PC-3 (cell line): Measurements from ENCODE around the gene HOXC4. TPM values are rescaled to one million over a fixed set of nuclear protein-coding genes. Genes with fewer than 3 reads are reported as not detected.
"Not testable (repeated sequence)": the region's sequence is repeated elsewhere in the genome, so short reads cannot be mapped to it uniquely, and the experiment has no call there.

ENCODE experiments used
- ATAC-seq: fragments of 200-7000 bp; cut with Tn5 transposase; 2 replicates; pipeline ENCODE4 v1.9.1; 2020; ENCODE audit warnings: mild to moderate bottlenecking, moderate library complexity
- BruUV-seq: library from RNA; stranded (reverse); fragments of 400-500 nt; replicated peaks from 2 replicates; lab custom pipeline; 2021; lab: Mats Ljungman, UMichigan
- CTCF ChIA-PET: fragments of 300-600 bp; sonication (Branson Sonifier 250); formaldehyde crosslinking; loops from one replicate; lab custom pipeline; 2022; ENCODE audit warnings: antibody characterized with exemption; lab: Charles Lee
- POLR2A ChIA-PET: fragments of 300-600 bp; sonication (Branson Sonifier 250); formaldehyde crosslinking; loops from one replicate; lab custom pipeline; 2022; ENCODE audit warnings: antibody characterized with exemption; ENCODE audit not compliant: unreplicated experiment; lab: Charles Lee
- DNase-seq: peaks from one replicate; pipeline ENCODE4 v3.0.0-alpha.2; 2015
- H2AFZ ChIP-seq: fragments of 300-600 bp; sonication (generic); 2 replicates; pipeline ENCODE4 v1.6.0; 2016; ENCODE audit warnings: antibody characterized with exemption, low read length
- H3F3A ChIP-seq: fragments of 300-600 bp; sonication (generic); one replicate; pipeline ENCODE4 v1.6.0; 2017; ENCODE audit warnings: antibody characterized with exemption, low read length, control low read depth, mild to moderate bottlenecking; ENCODE audit not compliant: unreplicated experiment
- H3K27ac ChIP-seq: fragments of 300-600 bp; sonication (generic); 2 replicates; pipeline ENCODE4 v1.5.1; 2016; ENCODE audit warnings: mild to moderate bottlenecking, low read length
- H3K27me3 ChIP-seq: fragments of 300-600 bp; sonication (generic); 2 replicates; pipeline ENCODE4 v1.6.1; 2016; ENCODE audit warnings: low read length, mixed read lengths
- H3K36me3 ChIP-seq: fragments of 300-600 bp; sonication (generic); 2 replicates; pipeline ENCODE4 v1.6.1; 2016; ENCODE audit warnings: low read depth, mixed run types, low read length, mixed read lengths
- H3K4me1 ChIP-seq: fragments of 300-600 bp; sonication (generic); 2 replicates; pipeline ENCODE4 v1.5.1; 2016; ENCODE audit warnings: low read length; ENCODE audit not compliant: insufficient read depth
- H3K4me2 ChIP-seq: fragments of 300-600 bp; sonication (generic); 2 replicates; pipeline ENCODE4 v1.6.0; 2016; ENCODE audit warnings: low read length
- H3K4me3 ChIP-seq: fragments of 300-600 bp; sonication (generic); 2 replicates; pipeline ENCODE4 v1.5.1; 2016; ENCODE audit warnings: mild to moderate bottlenecking, low read length, mixed read lengths
- H3K79me2 ChIP-seq: fragments of 300-600 bp; sonication (generic); 2 replicates; pipeline ENCODE4 v1.6.1; 2017; ENCODE audit warnings: low read length, mixed read lengths
- H3K9ac ChIP-seq: fragments of 300-600 bp; sonication (generic); 2 replicates; pipeline ENCODE4 v1.6.0; 2016; ENCODE audit warnings: mild to moderate bottlenecking, low read length
- H3K9me2 ChIP-seq: fragments of 300-600 bp; sonication (generic); replicated peaks from 2 replicates; pipeline ENCODE4 v1.6.1; 2016; ENCODE audit warnings: mixed run types, low read length, mixed read lengths
- H3K9me3 ChIP-seq: fragments of 300-600 bp; sonication (generic); 2 replicates; pipeline ENCODE4 v1.6.1; 2016; ENCODE audit warnings: low read length, mixed read lengths
- H4K20me1 ChIP-seq: fragments of 300-600 bp; sonication (generic); 2 replicates; pipeline ENCODE4 v1.6.1; 2016; ENCODE audit warnings: low read length, mixed read lengths
- EZH2 ChIP-seq: fragments of 300-600 bp; sonication (generic); IDR thresholded peaks from one replicate; pipeline ENCODE4 v1.6.1; 2017; ENCODE audit warnings: antibody characterized with exemption, mild to moderate bottlenecking, low read length; ENCODE audit not compliant: unreplicated experiment
- EZH2phosphoT487 ChIP-seq: fragments of 300-600 bp; sonication (generic); IDR thresholded peaks from 2 replicates; pipeline ENCODE4 v1.6.1; 2018; ENCODE audit warnings: mild to moderate bottlenecking, antibody characterized with exemption, low read length, borderline replicate concordance
- intact Hi-C: fragments of 100-400 bp; cut with micrococcal nuclease; formaldehyde crosslinking; loops from 2 replicates; pipeline ENCODE4 v1.9.0; 2023
- total RNA-seq: library from RNA; depleted of rRNA; stranded (reverse); fragments of >200 nt; gene quantifications from 2 replicates; pipeline ENCODE4 v1.2.3, GENCODE V29; 2014
- TF ChIP-seq, protein P1 (sequence below): fragments of 300-600 bp; sonication (generic); conservative IDR thresholded peaks from 2 replicates; pipeline ENCODE4 v1.5.1; 2017; ENCODE audit warnings: antibody characterized with exemption, low read depth, mild to moderate bottlenecking, low read length

The HOXC4 gene
- total RNA-seq, 1 experiment from 2014 or later = 1.8 TPM

DNA sequence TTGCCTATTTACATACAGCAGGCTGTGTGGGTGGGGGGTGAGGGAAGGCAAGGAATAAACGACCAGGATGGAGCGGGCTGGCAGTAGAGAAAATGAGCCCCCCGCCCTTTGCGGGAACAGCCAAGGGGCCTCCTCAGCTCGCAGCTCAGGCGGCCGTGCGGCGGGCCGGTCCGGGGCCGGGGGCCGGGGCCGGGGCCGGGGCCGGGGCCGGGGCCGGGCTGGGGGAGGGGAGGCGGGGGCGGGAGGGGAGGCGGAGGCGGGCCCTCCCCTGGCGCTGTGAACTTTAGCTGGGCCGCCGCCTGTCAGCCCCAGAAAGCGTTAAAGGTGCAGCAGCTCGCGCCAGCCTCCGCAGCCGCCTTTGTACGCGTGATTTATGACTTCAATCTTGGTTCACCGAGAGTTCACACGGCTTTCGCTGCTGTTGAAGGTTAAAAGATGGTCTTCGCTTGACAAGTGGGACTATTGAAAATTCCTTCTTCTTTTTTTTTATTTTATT, 28.8 kb downstream of the HOXC4 start:
- Histone ChIP-seq H4K20me1 (no peaks in the 10 kb centered on the region), H3K27me3 (no peaks in the 10 kb centered on the region; the same call in 1 of the 2 replicates), H3K4me1 (no peaks in the 10 kb centered on the region), H2AFZ (no peak overlapping the region), H3K79me2 (no peaks in the 10 kb centered on the region), H3K4me2 (no peak overlapping the region), H3K9me3 (no peaks in the 10 kb centered on the region), H3F3A (no peaks in the 10 kb centered on the region), H3K9me2 (no peaks in the 10 kb centered on the region), H3K4me3 (no peak overlapping the region), H3K9ac (no peak overlapping the region), H3K36me3 (no peaks in the 10 kb centered on the region), H3K27ac (no peak overlapping the region)
- TF ChIP-seq EZH2phosphoT487 = no peak
- TF ChIP-seq, protein P1, sequence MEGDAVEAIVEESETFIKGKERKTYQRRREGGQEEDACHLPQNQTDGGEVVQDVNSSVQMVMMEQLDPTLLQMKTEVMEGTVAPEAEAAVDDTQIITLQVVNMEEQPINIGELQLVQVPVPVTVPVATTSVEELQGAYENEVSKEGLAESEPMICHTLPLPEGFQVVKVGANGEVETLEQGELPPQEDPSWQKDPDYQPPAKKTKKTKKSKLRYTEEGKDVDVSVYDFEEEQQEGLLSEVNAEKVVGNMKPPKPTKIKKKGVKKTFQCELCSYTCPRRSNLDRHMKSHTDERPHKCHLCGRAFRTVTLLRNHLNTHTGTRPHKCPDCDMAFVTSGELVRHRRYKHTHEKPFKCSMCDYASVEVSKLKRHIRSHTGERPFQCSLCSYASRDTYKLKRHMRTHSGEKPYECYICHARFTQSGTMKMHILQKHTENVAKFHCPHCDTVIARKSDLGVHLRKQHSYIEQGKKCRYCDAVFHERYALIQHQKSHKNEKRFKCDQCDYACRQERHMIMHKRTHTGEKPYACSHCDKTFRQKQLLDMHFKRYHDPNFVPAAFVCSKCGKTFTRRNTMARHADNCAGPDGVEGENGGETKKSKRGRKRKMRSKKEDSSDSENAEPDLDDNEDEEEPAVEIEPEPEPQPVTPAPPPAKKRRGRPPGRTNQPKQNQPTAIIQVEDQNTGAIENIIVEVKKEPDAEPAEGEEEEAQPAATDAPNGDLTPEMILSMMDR = no peak
- no peak for TF ChIP-seq EZH2
- ChIA-PET CTCF (no interaction called here), POLR2A (no interaction called here)
- intact Hi-C loops = no loop called here
- DNase-seq (no peak), ATAC-seq (no peak)
- no TSS peak for BruUV-seq

DNA sequence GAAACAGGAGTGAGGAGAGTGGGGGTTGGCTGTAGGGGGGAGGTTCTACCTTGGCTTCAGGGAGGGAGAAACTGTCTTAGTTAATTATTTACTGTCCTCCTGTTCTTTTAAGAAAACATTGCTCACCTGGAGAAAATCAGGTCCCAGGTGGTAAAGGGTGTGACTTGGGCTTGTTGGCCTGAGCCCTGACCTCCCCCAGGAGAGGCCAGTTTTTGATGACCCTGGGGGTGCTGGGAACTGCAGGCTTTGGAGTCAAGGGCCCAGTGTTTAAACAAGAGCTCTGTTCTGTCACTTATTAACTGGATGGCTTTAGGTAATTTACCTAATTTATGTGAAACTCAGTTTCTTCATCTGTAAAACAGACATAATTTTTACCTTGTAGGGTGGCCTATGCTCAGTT, 34.4 kb downstream of the HOXC4 start:
- H3K27me3 ChIP-seq, intact Hi-C loops, BruUV-seq, POLR2A ChIA-PET, ATAC-seq, H3K4me1 ChIP-seq, H3K27ac ChIP-seq, H3K9ac ChIP-seq, CTCF ChIA-PET, H3K36me3 ChIP-seq, H4K20me1 ChIP-seq, H3K4me2 ChIP-seq, H3K9me3 ChIP-seq, H2AFZ ChIP-seq, H3K4me3 ChIP-seq, H3K9me2 ChIP-seq, H3F3A ChIP-seq, H3K79me2 ChIP-seq, DNase-seq: not testable (repeated sequence)

DNA sequence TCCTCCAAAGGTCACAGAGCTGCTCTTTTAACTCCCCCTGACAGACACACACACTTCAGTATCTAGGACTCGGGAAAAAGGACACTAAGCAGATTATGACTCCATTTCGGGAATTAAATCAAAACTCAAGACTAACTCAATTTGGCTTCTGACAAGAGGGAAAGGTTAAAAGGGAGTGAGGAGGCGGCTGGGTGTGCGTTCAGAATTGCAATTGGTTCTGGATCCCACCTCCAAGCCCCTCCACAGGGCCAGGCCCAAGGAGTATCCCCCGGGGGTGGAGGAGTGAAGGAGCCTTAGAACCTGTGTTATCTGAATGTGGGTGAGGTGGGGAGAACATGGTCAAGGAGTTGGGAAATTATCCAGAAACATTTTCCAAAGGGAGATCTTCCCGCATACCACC, 35.8 kb downstream of the HOXC4 start:
- H3K9me3 ChIP-seq, BruUV-seq, H4K20me1 ChIP-seq, H3K4me1 ChIP-seq, H3K79me2 ChIP-seq, H2AFZ ChIP-seq, H3K27ac ChIP-seq, POLR2A ChIA-PET, H3K9me2 ChIP-seq, H3K27me3 ChIP-seq, H3F3A ChIP-seq, CTCF ChIA-PET, intact Hi-C loops, H3K36me3 ChIP-seq, H3K4me2 ChIP-seq, DNase-seq, H3K4me3 ChIP-seq, H3K9ac ChIP-seq, ATAC-seq: not testable (repeated sequence)

DNA sequence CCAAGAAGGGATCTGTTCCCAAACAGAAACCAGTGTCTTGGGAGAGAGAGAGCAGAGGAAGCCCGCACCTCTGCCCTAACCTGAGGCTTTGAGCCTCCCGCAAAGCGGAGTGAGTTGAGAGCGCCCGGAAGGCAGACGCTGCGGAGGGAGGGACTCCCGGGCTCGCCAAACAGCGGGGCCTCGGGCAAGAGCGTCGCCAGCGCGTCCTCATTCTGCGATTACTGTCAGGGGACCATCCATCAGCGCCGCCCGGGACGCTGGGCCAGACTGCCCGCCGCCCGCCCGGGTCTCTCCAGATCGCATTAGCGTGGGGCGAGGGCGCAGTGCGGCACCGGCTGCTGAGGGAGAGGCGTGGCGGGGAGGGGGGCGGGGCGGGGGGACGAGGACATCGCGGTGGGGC, 36.7 kb downstream of the HOXC4 start:
- H3K27me3 ChIP-seq, CTCF ChIA-PET, H3K9me2 ChIP-seq, H3K9me3 ChIP-seq, H3K4me3 ChIP-seq, H3F3A ChIP-seq, ATAC-seq, H4K20me1 ChIP-seq, intact Hi-C loops, DNase-seq, H3K9ac ChIP-seq, H3K27ac ChIP-seq, H3K4me1 ChIP-seq, H3K36me3 ChIP-seq, H2AFZ ChIP-seq, POLR2A ChIA-PET, BruUV-seq, H3K79me2 ChIP-seq: not testable (repeated sequence)
- 0 out of 2 replicates have a peak overlapping the region, but pooled peaks have one; percentile 34 for H3K4me2 ChIP-seq

DNA sequence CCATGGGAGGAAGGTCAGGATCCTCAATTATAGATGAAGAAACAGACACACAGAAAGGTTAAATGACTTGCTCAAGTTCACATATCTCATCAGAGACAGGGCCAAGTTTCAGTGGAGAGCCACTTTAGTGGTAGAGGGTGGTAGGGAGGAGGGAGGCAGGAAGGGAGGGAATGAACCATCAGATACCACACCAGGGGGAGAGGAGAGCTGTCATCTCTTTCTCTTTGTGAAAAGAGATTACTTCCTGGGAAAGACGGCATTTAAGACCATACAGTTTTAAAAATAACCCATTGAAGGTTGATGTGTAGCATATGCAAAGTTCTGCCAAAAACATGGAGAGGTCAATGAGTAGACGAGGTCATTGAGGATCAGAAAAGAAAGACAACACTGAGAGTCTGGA, 39.3 kb downstream of the HOXC4 start:
- H3K9me3 ChIP-seq, H4K20me1 ChIP-seq, H3K79me2 ChIP-seq, H3K36me3 ChIP-seq, H3K27me3 ChIP-seq, H3K9me2 ChIP-seq, POLR2A ChIA-PET, CTCF ChIA-PET, BruUV-seq, H2AFZ ChIP-seq, H3K27ac ChIP-seq, H3K4me1 ChIP-seq, H3K4me2 ChIP-seq, H3K9ac ChIP-seq, intact Hi-C loops, DNase-seq, H3K4me3 ChIP-seq, H3F3A ChIP-seq, ATAC-seq: not testable (repeated sequence)

DNA sequence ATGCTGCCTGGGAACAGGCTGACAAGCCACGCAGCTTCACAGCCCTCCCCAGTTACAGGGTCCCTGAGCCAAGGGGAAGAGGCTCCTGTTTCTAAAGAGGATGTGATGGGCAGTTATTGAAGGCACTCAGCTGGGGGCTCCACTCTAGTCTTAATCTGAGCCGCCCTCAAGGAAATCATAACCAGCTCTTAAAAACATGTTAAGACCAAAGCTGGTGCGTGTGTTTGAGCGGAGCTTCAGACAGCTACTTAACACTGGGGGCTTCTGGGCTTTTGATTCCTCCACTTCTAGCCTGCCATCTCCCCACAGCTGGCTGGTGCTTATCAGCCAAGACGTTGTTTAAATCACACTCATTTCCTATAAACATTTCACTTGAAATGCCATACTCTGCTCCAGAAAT, 42.3 kb downstream of the HOXC4 start:
- POLR2A ChIA-PET, H3K9ac ChIP-seq, H4K20me1 ChIP-seq, BruUV-seq, H3K9me3 ChIP-seq, H3K27ac ChIP-seq, intact Hi-C loops, H3K79me2 ChIP-seq, CTCF ChIA-PET, H3F3A ChIP-seq, ATAC-seq, H3K4me3 ChIP-seq, H3K4me2 ChIP-seq, H3K36me3 ChIP-seq, H3K9me2 ChIP-seq, H3K27me3 ChIP-seq, H2AFZ ChIP-seq, H3K4me1 ChIP-seq, DNase-seq: not testable (repeated sequence)
